ENCODE results near the gene ANKFN1.

- TF ChIP-seq CTCF (IDR thresholded peaks at IDR 0.05): no peak
- TF ChIP-seq POLR2AphosphoS5 (IDR thresholded peaks at IDR 0.05; ENCODE audit: low read depth, low read length): no peak
These were observed 163.3 kb downstream of the ANKFN1 start for GRCh38 chr17:56316604-56317003.
